Activated CD8-positive, alpha-beta memory T cell treated with anti-CD3 and anti-CD28 coated beads, Interleukin-2, amount 50 U/mL, for 24 hours (primary cell): ENCODE measurements around the gene CDKL2.
"Not testable (repeated sequence)": the region's sequence is repeated elsewhere in the genome, so short reads cannot be mapped to it uniquely, and the experiment has no call there.

ENCODE experiments used
- DNase-seq: peaks from one replicate; pipeline ENCODE4 v3.0.0-alpha.2; 2020; ENCODE audit errors: extremely low read depth

CDKL2 gene

GRCh38 chr4:75555294-75556164 lies 74.8 kb downstream of the CDKL2 start, which contains the start of gene ODAPH:
ODAPH (plus strand) TSS chr4:75556066; CDS start chr4:75556083, 17 bp downstream.
- no peak for DNase-seq

GRCh38 chr4:75552452-75552851 lies 77.9 kb downstream of the CDKL2 start:
- no peak for DNase-seq

- no peak for DNase-seq
Observed at GRCh38 chr4:75549019-75549418, 81.3 kb downstream of the CDKL2 start.

- no peak for DNase-seq
Observed at GRCh38 chr4:75547647-75548387, 82.5 kb downstream of the CDKL2 start.

DNA sequence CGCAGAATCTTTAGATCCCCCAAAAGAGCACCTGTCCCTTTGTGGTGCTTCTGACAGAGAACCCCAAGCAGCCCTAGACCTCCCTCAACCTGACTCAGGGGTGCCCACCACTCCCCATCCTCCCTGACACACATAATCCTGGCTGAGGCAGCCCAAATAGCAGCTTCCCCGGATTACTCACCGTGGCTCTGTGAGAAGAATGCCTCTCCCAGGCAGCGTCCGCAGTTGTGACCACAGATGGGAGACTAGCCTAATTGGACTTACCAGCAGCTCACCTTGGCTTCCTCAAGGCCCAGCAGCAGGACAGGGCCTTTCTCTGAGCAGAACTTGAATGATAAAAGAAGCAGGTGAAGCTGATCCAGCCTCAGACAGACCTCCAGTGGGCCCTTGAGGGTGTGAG lies 84.8 kb downstream of the CDKL2 start:
- no peak for DNase-seq

DNA sequence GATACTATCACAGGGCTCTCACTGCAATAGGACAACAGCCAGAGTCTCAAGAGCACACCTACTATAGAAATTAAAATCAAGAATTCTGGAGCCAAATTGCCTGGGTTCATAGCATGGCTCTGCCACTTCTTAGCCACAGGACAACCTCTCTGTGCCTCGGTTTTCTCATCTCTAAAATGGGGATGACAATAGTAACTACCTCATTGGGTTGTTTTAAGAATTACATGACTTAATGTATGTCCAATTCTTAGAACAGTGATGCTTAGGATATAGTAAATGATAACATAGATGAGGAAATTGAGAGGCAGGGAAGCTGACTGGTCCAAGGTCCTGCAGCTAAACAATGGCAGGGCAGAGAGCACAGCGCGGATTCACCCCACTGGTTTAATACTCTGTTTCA lies 85.5 kb downstream of the CDKL2 start:
- no peak for DNase-seq

GRCh38 chr4:75544220-75544619 lies 86.1 kb downstream of the CDKL2 start:
- not testable (repeated sequence) for DNase-seq

DNA sequence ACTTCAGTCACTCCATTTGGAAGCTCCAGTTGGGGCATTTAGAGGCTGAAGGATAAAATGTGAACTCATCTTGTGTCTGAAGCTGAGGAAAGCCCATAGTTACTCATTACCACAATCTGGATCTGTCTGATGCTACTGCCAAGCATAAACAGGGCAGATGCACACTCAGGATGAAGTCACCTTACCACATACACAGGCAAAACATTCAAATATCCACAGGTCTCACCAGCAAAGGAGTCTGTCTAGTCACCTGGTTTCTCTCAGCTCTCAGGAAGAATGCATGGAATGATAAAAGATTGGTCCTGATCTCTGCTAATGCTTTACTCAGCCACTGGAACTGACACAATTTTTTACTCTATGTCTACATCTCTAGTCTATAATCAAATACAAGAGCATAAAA lies 87.5 kb downstream of the CDKL2 start:
- DNase-seq, result no peak

DNA sequence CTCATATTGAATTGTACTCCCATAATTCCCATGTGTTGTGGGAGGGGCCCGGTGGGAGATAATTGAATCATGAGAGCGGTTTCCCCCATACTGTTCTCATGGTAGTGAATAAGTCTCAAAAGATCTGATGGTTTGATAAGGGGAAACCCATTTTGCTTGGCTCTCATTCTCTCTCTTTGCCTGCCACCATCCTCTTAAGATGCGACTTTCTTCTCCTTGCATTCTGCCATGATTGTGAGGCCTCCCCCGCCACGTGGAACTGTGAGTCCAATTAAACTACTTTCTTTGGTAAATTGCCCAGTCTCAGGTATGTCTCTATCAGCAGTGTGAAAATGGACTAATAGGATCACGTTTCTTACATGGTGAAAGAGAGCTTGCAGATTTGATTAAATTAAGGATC lies 93.0 kb downstream of the CDKL2 start:
- DNase-seq, result not testable (repeated sequence)

DNA sequence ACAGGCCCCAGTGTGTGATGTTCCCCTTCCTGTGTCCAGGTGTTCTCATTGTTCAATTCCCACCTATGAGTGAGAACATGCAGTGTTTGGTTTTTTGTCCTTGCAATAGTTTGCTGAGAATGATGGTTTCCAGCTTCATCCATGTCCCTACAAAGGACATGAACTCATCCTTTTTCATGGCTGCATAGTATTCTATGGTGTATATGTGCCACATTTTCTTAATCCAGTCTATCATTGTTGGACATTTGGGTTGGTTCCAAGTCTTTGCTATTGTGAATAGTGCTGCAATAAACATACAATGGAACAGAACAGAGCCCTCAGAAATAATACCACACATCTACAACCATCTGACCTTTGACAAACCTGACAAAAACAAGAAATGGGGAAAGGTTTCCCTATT lies 96.4 kb downstream of the CDKL2 start:
- not testable (repeated sequence) for DNase-seq

- DNase-seq, result not testable (repeated sequence)
Observed at GRCh38 chr4:75533339-75533887, 96.9 kb downstream of the CDKL2 start.

DNA sequence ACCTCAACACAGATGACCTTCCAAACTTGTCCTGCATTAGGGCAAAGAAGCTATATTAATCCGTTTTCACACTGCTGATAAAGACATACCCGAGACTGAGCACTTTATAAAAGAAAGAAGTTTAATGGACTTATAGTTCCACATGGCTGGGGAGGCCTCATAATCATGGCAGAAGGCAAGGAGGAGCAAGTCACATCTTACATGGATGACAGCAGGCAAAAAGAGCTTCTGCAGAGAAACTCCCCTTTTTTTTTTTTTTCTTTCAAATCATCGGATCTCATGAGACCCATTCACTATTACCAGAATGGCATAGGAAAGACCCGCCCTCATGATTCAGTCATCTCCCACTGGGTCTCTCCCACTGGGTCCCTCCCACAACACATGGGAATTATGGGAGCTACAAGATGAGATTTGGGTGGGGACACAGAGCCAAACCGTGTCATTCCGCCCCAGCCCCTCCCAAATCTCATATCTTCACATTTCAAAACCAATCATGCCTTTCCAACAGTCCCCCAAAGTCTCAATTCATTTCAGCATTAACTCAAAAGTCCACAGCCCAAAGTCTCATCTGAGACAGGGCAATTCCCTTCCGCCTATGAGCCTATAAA lies 98.7 kb downstream of the CDKL2 start:
- DNase-seq, result not testable (repeated sequence)

DNA sequence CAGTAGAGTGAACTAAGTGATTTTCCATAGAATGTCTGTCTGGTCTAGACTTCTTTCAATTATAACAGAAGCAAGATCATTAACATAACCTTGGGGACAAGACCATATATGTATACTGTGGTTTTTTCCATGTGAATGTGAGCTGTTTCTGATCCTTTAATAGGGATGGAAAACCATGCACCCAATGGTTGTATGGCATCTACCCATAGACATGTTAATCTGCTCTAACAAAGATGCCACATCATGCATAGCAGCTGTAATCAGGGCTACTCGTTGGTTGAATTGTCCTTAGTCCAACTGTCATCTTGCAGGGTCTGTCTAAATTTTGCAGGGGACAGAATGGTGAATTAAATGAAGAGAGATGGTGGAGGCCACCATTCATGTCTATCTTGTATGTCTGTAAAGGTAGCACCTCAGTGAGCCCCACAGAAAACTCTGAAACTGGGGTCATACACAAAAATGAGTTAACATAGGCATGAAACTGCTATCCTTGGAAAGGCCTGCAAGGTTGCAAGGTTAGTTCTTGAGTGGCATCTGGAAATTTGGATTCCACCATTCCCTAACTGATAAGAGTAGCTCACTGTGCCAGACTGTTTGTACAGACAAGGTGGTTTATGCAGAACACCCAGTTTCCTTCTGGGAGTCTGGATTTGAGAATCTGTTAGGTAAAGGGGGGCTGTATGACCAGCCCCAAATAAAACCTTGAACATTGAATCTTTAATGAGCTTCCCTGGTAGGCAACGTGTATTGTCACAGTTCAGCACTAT lies 99.6 kb downstream of the CDKL2 start:
- DNase-seq, result no peak
